Measurements from ENCODE around the gene GRIP2.

GRIP2 gene

DNA sequence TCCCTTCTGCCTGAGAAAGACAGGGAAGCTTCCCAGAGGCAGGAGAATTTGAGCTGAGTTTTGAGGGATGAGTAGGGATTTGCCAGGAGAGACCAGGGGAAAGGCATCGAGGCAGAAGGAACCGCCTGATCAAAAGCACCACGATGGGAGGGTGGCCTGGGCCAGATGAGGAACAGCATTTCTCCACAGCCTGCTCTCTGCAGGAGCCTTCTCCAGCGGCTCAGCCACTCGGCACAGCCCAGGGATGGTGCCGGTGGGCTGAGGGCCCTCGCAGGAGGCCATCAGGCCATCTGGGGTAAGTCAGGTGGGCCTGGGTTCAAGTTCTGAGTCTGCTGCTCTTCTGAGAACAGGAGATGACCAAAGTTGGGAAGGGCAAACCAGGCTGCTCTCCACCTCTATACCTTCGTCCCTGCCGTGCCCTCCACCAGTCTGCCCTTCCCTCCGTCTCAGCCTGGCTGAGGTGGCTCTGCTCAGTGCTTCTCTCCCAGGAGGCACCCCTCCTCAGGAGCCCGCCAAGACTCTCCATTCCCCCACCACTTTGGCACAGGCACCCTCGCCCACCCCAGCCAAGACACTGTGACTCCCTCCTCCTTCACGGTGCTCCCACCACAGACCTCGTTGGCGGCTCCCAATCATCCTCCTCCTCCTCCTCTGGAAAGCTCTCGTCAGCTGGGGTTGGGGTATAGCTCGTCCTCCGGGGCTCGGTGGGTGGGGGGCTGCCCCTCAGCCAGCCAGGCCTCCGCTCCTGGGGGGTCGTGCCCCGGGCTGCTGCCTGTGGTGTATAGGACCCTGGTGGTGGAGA lies 34.9 kb downstream of the GRIP2 start:
- no peak for DNase-seq

DNA sequence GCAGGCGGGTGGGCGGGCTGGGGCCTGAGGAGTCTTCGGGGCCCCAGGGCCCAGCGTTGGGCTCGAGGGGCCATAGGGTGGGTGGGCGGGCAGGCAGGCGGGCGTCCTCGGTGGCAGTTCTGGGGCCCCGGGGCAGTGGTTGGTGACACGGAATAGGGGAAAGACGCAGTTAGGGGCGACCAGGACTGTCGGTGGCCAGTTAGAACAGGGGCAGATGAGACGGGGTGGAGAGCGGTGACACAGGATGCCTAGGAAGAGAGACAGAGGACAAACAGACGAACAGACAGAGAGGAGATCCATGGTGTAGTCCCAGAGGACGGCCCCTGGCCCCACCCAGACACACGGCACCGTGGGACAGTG lies 36.5 kb downstream of the GRIP2 start:
- no peak for DNase-seq

DNA sequence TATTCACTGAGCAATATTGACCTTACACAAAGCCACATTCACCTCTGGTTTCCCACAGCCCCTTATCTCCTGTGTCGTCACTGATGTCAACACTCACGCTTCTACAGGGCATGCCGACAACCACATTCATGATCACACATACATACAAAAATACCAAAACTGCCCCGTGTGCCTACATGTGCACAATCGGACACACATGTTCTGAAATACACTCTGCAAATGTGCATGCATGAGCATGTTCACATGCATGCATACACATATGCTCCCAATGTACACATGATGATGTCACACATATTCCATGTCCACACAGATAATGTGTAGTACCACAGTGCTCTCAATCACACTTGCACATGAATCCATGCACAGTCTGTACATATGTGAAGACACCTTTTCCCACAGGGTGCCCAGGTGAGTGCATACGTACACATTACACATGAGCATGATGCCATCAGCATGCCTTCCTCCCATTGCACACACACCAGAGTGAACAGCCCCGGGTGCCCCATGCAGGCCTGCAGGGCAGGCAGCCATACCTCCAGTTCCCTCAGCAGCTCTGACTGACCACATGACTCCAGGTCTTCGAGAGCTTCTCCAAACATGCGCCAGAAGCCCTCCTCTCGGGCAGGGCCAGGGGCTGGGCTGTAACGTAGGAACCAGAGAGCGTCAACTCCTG lies 37.0 kb downstream of the GRIP2 start:
- no peak for DNase-seq

DNA sequence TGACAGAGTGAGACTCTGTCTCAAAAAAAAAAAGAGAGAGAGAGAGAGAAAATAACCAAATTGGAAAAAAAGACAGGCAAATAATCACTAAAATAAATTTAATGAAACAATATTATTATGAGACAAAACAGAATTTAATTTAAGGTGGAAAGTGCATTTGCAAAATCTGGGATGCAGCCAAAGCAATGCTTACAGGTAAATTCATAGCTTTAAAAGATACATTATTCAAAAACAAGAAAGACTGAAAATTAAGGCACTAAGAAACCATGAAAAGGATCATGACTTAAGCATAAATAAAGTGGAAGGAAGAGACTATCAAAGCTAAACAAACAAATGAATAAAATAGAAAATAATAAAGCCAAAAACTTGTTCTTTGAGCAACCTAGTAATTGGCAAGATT lies 37.7 kb downstream of the GRIP2 start:
- DNase-seq = no peak

DNA sequence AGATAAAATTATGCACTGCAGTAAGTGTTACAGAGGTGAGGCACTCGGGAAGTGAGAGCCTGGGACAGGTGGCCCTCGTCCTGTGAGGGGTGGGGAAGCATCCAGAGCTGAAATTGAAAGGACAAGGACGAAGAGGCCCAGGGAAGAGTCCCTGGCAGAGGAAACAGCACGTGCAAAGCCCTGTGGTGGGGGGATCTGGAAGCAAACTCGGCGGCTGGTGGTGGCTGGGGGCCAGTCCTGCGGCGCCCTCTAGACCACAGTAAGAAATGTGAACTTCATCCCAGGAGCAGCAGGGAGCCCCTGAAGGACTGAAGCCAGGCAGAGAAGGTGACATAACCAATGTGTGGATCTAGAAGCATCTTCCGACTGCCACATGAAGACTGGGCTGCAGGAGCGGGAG lies 42.8 kb downstream of the GRIP2 start:
- no peak for DNase-seq

DNA sequence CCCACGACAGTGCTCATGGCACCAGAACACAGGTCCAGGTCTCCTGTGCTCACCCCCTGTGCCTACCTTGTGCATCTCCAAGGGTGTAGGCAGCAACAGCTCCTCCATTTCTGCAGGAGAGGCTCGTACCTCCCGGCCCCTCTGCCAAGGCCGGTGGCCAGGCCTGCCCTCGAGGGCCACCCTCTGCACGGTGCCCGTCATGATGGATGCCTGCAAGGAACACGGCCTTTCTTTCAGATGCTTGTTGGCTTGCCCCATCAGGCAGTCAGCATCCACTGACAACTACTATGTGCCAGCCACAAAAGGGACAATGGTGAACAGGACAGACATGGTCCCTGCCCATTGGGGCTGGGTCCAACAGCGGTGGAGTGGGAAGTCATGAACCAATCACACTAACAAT lies 43.8 kb downstream of the GRIP2 start:
- DNase-seq = no peak

DNA sequence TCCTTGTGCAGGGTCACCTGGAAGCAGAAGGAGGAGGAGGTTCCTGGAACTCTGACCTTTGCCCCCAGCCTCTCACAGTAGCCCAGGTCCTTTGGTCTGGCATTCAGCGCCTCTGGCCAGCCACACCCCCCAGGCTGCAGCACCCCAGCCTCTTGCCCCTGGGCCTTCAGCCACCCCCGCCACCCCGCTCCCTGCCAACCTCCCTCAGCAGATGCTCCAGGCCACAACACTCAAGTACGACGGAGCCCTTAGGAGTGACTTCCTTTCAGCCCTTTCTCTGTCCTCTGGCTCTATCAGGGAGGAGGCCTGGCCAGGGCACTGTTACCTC lies 45.2 kb downstream of the GRIP2 start:
- DNase-seq = no peak

DNA sequence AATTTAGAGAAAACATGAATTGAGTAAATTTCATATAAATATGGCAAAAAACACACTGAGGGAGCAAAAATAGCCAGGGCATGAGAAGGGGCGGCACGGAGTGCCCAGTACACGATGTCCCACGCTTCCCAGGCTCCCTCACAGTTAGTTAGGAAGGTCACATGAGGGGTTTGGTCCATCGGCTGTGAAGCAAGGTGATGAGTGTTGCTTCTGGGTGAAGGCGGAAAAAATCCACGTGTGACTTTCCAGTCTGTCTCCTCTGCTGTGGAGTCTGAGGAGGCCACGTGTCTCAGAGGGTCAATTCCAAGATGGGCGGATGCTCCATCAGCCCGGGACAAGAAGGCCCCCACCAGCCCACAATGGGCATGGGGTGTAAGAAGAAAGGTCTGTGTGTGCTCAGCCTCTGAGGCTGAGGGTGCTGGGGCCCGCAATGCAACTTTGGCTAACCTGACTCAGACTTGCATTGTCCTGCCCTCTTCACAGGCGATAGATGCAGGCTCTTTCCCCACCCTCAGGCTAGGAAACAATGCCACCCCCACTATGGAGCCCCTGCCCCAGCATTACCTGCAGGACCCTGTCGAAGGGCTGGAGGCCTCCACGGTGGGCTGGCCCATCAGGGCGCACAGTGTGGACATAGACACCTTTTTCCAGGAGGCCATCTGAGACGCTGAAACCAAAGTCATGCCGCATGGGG lies 45.7 kb downstream of the GRIP2 start:
- DNase-seq = no peak

DNA sequence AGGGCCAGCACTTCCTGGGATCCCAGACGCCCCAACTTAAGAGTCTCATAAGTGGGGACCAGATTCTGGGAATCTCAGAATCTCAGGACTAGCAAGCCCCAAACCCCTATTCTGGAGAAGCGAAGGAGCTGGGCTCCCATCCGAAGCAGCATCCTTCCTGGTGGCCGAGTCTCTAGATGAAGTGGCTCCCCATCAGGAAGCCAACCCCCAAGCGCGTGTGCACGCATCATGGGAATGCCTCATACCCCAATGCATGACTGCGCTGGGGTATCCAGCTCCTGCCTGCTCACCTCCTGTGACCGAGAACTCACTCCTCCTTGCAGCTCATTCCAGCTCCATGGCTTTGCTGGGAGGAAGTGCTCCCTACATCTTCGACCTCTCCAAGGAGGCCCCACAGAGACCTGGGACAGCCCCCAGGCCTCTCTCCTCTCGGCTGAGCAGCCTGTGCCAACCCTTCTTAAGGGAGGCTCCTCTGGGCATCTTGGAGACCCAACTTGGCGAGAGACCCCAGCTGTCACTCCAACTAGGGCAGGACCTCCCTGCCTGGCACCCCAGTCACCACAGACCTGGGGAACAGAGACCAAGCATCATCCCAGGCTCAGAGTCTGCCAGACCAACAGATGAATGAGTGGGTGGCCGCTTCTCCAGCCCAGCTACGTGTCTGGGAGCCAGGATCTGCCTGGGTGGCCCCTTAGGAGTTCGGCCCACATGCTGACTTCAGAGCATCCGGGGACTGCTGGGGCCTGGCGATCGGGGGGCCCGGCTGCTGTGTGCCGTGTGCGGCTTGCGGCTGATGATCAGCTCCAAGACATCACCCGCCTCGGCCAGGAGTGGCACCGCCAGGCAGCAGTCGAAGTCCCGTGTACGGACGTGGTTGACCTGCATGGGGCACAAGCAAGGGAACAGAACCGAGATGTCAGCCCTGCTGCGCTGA lies 46.9 kb downstream of the GRIP2 start:
- DNase-seq = no peak

DNA sequence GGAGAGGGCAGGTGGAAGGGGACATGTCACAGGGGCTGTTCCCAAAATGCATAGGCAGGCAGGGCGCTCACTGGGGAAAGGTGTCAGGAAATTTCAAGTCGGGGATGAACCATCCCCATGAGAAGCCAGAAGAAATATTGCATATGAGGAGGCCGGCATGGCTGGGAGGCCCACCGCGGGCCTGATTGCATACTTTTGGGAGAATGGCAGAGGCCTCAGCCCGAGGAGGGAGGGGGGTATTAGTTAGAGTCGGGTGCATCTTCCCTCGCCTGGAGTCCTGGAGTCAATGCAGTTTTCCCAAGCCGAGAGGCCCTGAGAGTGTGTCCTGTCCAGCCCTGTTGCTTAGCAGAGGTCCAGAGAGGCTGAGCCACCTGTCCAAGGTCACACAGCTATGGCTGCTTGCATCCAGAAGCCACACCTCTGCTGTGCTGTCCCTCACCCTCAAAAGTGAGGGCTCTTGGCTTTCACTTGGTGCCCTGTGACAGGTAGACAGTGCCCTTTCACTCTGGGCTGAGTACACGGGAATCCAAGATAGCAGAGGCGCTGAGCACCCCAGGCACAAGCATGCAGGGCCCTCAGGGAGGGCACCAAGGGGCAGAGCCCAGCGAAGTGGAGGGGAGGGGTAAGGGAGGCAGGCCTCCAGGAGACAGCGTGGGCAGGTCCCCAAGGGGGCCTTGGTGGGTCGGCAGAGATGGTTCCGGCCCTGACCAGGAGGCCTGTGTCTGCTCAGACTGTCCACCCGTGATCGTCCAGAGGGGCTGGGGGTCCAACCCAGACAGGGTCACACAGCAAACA lies 48.5 kb downstream of the GRIP2 start:
- DNase-seq = no peak

DNA sequence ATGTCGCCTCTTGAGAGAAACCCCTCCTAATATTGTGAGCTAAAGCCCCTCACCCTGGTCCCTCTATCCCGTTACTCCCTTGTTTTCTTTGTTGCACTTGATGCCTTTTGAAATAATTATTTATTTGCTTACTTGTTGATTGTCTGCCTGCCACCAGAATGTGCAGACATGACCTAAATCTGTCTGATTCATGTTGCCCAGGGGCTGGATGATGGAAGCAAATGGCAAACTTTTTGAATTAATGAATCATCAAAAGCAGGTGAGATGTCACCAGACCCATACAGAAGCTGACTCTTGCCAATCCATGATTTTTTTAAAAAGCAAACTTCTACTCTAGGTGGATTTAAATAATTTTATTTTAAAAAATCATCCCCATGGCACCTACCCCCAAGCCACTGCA lies 49.3 kb downstream of the GRIP2 start:
- DNase-seq = no peak

DNA sequence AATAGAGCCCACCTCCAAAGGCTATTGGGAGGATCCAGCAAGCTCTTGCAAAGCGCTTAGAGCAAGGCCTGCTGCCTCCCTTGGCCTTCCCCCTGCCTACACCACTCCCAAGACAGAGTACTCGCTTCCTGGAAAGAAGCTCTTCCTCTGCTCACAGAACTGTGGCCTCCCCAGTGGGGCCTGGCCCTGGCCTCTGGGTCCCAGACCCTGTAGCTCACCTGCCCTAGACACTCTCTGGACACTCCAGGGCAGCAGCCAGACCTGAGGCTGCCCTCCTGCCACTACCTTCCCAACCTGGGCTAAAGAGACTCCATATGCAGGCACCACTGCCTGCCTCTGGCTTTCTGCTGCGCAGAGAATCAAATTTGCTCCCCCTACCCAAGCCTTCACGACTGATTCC lies 49.9 kb downstream of the GRIP2 start:
- DNase-seq = no peak

DNA sequence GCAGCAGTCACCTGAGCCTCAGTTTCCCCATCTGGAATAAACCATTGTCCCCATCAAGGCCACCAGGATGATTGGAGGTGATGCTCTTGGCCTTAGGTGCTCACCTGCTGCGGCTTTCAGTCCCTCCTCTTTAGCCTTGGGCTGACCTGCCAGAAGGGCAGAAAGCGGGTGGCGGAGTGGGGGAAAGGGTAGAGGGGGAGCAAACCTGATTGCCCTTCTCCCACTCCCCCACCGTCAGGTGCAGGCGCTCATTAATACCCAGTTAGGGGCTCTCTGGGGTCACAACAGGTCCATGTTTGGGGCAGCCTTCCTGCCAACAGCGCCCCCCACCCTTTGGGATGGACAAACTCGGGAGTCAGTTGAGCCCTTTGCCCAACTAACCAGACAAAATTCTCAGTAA lies 50.5 kb downstream of the GRIP2 start:
- no peak for DNase-seq

DNA sequence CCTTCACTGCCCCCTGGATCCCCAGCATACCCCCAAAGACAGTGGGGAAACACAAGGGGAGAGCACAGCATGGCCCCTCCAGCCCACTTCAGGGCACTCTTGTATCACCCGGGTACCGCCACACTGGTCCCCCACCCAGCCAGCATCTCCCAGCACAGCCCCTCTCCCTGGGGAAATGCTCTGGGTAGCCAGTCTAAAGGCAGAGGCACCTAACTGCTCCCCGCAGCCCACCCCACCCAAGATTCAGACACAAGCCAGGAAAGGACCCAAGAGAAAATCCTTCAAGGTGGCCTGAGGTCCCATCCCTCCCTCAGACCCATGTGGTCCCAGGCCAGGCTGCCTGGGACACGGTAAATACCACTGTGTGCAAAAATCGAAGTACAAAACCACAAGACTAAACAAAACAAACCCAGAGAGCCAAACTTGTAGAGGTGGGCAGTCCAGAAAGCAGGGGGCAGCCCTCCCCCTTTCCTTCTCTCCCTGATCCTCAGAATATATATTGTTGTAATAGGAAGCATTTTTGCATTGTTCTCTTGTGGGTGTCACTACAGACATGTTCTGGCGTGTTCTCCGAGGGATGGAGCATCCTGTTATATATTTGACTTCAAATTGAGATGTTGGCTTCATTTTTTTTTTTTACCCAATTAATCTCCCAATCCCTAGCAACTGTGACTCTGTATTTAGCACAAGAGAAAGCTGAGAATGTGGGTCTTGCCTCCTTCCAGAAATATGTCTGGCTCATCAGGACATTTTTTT lies 51.7 kb downstream of the GRIP2 start:
- no peak for DNase-seq

DNA sequence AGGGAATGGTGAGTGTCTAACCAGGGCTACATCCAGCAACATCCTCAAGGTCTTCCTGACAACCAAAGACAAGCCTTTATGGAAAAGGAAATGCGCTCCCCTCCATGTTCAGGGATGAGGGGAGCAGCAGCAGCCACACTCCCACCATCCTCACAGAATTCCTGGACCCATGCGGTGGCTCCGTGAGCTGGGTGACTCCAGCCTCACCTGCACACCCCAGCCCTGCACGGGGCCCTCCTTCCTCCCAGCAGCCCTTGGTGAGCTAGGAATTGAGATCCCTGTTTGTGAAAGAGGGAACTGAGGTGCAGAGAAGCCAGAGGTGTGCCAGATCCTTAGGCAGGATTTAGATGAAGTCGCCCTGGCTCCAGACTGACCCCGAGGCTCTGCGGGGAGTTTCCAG lies 52.3 kb downstream of the GRIP2 start:
- DNase-seq = no peak

DNA sequence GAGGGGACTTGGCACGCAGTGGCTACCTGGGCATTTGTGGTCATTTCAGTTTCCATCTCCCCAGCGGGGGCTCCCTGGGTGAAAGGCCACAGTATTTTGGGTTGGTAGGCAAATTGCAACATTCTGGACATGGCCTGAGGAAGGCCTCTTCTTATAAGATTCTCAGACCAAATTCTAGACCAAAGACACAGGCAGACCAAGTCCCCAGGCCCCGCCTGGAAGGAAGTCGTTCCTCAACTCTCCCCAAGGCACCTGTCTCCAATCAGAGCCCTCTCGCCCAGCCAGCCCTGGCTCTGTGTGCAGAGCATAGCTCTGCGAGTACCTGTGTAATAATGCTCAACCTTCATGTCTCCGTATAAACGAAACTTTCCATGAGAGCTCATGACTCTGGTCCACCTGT lies 53.1 kb downstream of the GRIP2 start:
- DNase-seq = no peak

DNA sequence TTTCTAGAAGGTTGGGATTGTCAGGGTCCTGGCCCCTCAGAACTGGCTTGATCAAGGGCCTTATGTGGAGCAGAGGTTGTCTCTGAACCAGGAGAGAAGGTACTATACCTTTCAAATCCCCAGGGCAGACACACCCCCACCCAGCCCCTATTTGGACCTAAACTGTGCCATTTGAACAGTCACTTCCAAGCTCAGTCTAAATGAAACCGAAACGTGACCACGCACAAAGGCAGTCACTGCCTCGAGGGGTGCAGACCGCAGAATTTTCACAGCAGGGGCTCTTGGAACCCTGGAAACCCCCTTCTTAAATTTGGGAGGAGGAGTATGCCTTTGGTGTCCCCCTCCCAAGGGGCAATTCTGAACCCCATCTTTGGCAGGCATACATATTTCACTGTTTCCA lies 53.7 kb downstream of the GRIP2 start:
- no peak for DNase-seq

DNA sequence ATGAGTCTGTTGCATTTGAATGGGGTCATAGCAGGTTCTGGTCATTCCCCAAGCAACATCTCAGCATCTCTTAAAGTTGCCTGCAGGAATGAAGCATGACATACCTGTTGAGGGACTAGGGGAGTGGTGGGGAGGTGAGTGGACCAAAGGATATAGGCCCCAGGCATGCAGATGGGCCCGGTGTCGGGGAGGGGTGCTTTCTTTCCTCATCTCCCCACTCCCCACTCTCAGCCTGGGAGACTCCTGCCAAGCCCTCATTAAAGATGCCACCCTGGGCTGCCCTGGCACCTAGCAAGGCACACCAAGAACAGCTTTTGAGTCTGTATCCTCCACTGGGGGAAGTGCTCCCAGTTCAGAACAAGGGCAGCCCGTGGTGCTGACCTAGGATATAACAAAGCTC lies 54.2 kb downstream of the GRIP2 start:
- no peak for DNase-seq

DNA sequence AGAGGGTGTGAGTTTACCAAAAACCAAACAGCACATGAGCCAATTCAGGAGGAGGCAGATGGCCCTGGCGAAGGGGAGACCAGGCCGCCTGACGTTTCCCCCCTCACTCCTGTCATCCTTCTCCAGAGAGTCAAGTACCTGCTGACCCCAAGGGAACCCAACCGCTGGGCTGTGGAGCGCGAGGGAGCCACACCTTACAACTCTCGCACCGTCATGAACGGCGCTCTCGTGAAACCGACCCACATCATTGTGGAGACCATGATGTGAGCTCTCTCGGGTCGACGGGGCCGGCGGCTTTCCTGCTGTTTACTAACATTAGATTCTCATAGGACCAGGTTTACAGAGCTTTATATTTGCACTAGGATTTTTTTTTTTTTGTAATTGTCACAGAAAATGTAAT lies 55.4 kb downstream of the GRIP2 start:
- no peak for DNase-seq

DNA sequence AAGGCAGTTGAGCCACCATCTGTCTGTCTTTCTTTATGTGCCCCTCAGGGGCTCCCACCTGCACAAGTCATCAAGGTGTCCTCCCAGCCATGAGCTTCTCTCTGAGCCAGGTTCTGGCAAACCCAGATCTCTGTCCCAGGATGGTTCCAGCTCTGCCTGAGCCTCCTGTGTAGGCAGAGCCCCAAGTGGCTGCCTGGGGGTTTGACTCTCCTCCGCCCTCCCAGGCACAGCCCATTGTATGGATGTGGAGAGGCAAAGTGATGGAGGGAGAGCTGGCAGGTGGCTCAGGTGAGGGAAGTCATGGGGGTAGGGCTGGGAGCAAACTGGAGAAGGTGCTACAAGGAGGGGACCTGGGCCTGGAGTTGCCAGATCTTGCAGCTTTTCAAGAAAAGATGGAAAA lies 56.9 kb downstream of the GRIP2 start:
- no peak for DNase-seq

DNA sequence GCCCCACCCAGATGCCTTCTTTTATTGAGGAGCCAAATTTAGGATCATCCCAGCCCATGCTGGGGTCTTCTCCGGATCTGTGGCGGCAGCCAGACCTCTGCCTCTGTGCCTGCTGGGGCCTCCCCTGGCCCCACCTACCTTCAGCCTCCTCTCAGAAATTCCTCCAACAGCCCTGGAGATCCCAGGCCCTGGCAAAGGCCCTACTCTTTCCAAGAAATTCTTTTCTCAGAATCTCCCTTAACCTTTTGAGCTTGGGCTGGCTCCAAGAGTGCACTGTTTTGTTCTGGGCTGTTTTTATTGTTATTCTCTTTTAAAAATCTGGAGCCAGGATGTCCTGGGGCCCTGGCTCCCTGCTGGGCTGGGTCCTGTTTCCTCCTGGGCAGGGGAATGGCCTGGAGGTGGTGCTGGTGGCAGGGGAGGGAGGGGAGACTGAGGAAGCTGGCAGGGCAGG lies 57.8 kb downstream of the GRIP2 start:
- no peak for DNase-seq

DNA sequence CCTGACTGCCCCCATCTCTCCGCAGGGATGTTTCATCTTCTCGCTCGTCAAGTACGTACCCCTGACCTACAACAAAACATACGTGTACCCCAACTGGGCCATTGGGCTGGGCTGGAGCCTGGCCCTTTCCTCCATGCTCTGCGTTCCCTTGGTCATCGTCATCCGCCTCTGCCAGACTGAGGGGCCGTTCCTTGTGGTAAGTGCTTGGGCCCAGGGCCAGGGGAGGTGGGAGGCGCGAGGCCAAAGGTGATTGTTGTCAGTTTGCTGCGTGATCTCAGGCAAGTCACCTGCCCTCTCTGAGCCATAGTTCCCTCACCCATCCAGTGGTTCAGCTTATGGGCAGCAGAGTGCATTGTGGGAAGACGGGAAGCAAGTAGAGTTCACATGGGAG lies 58.5 kb downstream of the GRIP2 start:
- no peak for DNase-seq

Data from central memory CD4-positive, alpha-beta T cell (primary cell).